GM18907 (cell line): ENCODE data around the gene FAM184B.
"Not testable (repeated sequence)": the region's sequence is repeated elsewhere in the genome, so short reads cannot be mapped to it uniquely, and the experiment has no call there.

Experiments used
- ATAC-seq: cut with Tn5 transposase; IDR thresholded peaks from one replicate; pipeline ENCODE4 v1.9.1; 2021; ENCODE audit warnings: mild to moderate bottlenecking, moderate library complexity; ENCODE audit not compliant: unreplicated experiment

FAM184B gene

DNA sequence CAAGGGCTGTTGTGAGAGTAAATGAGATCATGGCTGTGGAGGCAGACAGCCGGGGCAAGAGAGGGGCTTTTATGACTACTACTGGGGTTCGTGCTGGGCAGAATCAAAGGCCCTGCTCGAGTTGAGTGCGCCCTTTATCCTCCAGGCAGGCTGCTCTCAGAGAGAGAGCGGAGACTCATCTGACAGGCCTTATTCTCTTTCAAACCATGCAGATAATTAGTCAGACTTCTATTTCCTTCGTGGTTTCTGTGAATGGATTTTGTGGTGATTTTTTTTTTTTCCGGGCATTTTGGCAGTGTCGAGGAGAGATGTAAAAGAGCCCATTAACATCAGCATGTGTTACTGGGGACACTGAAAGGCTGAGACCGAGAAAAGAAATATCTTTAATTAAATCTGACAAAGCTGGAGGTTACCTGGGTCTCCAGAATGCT, 93.4 kb downstream of the FAM184B start:
- no peak for ATAC-seq

DNA sequence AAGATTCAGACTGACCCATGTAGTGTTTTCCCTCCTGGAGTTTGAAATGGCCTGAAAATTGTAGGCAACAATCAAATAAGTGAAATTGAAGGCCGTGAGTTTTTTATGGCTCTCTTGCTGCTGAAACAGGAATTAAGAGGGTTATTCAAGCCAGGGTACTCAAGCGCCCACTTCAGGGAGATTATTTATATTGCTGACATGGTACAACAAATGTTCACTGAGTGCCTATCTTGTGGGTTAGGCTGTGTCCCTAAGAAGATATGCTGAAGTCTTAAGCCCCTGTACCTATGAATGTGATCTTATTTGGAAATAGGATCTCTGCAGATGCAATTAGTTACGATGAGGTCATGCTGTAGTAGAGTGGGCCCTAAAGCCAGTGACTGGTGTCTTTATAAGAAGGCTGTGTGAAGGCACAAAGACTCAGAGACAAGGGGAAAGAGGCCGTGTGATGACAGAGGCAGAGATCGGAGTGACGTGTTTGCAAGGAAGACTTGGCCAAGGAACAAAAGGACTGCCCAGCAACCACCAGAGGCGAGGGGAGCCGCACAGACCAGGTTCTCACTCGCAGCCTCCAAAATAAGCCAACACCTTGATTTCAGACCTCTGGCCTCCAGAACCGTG, 94.1 kb downstream of the FAM184B start:
- no peak for ATAC-seq

DNA sequence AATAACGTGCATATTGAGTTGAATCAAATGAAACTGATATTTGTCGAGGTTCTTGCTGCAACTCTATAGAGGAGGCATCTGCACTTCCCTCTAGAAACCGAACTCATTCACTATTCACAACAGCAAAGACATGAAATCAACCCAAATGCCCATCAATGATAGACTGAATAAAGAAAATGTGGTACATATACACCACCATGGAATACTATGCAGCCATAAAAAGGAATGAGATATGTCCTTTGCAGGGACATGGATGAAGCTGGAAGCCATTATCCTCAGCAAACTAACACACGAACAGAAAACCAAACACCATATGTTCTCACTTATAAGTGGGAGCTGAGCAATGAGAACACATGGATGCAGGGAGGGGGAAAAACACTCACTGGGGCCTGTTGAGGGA, 96.8 kb downstream of the FAM184B start:
- ATAC-seq, result not testable (repeated sequence)

DNA sequence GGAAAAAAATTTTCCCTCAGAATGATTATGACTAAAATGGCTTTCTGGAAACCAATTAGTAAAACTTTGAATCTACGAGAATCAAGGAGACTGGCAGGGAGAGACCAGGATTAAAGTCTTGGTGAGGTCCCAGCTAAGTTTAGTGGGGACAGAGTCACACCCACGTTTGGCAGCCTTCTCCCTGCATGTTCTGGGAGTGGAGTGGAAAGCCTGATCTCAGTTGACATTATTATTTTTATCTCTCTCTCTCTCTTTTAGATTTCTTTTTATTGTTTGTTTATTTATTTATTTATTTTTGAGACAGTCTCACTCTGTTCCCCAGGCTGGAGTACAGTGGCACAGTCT, 99.2 kb downstream of the FAM184B start:
- no peak for ATAC-seq

DNA sequence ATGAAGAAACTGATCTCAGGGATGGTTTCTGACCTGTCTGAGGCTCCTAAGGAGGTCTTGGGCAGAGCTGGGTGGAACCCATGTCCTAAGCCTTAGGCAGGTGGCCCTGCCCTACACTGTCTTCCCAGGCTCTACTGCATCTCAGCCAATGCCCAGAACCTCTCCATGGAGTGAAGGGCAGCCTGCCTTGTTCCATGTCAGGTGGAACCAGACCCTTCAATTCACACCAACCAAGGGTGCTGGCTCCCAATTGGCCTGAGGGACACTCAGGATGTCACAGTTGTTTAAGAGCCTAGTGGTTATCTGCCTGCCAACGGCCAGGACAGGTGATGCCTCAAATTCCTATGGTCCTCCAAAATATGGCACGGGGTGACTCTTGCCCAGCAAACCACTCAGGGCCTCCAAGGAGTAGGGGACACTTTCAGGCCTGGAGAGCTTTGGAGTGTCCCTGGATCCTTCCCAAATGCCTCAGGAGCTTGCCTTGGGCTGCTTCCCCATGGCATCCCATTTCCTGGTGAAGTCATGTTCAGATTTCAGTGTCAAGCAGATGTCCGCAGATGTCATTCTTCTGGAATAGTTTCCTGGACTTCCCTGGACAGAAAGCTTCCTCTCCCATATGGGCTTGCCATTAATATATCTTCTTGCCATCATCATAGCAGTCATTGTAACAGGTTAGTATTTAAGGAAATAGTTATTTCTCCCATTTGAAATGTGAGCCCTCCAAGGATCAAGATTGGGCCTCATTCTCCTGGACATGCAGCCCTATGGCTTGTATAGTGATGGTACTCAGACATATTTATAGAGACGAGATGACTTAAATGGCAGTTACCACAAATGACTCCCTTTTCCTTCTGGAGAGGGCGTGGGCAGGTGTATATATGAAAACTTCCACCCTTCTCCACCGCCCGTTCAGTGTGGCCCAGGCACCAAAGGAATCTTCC, 99.9 kb downstream of the FAM184B start:
- ATAC-seq, result no peak

DNA sequence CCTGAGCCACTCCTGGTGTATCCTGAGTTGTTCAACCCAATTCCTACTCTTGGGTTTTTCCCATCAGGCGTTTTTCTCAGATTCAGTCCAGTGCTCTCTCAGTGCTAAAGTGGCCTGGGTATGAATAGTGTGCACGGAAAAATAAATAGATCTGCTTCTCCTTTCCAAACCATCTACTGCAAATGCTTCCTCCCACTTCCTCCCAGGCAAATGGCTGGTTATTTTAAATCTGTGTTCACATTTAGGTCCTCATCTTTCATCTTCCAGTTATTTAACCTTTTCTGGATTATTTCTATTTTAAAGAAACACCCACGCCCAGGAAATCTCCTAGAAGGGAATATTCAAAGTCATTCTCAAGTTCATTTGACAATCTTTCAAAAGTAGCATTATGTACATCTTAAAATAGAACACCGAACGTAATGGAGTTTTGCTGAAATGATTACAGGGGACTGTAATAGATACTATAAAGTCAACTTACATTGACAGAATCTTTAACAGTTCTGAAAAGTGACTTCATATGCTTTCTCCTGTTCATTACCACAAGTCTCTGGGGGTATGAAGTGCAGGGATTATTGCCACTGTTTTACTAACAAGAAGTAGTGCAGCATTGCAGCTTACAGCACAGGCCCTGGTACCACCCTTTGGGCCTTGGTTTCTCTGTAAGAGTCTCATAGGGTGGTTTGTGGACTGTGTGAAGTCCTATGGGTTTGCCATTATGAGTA, 100.7 kb downstream of the FAM184B start:
- no peak for ATAC-seq

DNA sequence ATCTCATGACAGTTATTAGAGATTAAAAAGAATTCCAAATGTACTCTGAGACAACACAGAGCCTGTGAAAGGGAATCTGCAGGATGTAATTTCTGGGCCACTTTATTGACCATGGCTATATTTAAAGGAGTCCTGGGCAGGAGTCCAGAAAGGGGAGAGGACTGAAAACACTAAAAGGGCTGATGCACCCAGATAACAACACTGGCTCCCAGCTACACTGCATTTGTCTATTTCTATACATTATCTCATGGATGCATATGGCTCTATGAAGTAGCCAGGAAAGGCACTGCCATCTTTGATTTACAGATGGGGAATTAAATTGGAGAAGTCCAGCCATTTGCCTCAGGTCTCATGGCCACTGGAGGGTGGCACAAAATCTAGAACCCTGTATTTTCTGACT, 111.0 kb downstream of the FAM184B start:
- no peak for ATAC-seq

DNA sequence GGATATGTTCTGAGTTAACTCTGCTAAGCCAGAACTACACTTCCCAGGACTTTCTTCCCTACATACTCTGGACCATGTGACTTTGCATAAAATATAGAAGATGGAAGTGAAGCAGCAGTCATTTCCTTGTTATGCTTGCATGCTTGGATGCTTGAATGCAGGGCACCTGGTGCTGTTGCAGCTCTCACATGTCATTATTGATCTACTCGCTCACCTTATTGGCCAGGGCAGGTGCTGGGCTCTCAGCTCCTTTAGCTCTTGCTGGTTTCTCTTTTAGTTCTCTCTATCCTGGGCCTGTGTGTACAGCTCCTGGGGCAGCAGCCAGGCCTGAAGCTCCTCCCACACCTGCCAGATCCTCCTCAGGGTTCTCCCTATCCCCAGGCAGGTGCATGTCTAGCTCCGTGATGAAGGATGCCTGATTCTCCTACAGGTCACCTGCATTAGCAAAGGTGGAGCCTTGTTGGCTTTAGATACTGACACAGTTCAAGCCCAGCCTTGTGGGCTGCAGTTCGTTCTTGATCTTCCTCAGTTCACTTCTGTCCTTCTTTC, 113.7 kb downstream of the FAM184B start:
- no peak for ATAC-seq

DNA sequence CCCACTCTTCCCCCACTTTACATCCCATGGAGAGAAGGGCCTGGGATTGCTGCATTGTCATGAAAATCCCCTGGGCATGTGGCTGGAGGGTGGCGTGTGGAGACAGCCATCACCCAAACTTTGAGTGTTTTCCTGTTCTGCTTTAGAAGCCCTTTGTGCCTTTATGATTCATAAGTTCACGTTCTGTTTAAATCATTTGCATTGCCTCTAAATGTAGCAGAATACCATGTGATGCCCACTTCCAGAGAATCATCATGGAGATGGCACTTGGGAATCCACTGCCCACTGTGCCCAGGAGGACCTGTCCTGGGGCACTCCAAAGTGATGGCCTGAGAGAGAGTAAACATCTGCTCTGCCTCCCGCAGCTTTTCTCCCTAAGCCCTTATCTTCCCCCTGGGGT, 114.2 kb downstream of the FAM184B start:
- ATAC-seq, result no peak

DNA sequence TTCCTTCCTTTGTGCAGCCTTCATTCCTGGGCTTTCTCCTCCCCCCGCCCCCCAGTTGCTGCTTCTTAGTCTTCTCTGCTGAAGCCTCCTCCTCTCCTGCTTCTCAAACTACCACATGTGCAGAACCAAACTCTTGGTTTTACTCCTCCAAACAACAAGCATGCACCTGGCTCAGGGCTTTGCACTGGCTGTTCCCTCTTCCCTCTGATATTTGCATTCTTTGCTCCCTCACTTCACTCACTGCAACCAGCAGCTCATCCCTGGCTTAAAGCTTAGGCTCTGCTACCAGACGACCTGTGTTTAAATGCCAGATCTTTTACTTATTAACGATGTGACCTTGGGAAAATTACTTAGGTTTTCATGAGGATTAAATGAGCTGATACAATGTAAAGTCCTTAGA, 115.6 kb downstream of the FAM184B start:
- ATAC-seq, result no peak

DNA sequence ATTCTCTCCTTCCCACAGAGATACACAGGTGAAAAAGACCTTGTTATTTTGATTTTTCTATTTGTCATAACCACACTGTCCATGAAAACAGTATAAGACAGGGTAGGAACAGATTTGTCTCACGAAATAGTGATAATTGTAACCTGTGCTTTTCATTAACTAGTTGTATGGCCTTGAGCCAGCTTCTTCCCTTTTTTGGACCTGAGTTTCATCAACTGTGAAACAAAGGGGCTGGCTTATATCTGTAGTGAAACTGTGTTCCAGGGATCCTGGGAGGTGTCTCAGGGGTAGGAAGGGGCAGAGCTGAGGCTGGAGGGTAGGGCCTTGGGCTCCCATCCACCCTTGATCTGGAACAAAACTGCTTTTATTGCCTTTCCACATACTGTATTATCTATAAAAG, 116.1 kb downstream of the FAM184B start:
- peak; percentile 41 for ATAC-seq

DNA sequence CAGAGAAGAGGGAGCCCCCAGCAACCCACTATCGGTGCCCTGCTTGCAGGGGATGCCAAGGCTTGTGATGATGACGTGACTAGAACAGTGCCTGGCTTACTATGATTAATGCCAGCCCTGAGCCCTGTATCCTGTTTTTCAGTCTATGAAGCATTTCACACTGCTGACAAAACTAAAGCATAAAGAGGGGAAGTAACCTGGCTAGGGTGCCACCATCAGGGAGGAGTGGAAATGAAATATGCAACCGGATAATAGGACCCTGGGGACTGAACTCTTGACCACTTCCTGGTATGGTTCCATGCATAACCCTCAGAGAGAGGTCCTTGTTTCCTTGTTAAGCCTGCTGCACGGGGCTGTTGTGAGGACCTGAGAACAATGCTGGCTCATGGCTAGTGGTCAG, 116.7 kb downstream of the FAM184B start:
- peak; percentile 98 for ATAC-seq

DNA sequence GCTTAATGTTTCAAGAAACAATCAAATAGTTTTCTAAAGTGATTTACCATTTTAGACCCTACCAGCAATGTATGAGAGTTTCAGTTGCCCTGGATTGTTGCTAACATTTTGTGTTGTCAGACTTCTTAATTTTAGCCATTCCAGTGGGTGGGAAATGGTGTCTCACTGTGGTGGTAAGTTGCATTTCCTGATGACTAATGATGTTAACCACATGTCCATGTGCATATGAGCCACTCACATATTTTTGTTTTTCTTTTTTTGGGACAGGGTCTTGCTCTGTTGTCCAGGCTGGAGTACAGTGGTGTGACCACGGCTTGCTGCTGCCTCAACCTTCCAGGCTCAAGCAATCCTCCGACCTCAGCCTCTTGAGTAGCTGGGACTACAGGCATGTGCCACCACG, 118.7 kb downstream of the FAM184B start:
- ATAC-seq, result no peak

DNA sequence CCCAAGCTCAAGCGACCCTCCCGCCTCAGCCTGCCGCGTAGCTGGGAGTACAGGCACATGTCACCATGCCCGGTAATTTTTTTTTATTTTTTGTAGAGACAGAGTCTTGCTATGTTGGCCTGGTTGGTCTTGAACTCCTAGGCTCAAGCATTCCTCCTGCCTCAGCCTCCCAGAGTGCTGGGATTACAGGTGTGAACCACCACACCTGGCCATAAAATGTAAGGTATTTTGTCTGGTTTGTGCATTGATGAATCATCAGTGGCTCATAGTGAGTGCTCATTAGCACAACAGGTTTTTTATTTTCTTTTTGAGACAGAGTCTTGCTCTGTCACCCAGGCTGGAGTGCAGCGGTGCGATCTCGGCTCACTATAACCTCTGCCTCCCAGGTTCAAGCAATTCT, 122.2 kb downstream of the FAM184B start:
- not testable (repeated sequence) for ATAC-seq

DNA sequence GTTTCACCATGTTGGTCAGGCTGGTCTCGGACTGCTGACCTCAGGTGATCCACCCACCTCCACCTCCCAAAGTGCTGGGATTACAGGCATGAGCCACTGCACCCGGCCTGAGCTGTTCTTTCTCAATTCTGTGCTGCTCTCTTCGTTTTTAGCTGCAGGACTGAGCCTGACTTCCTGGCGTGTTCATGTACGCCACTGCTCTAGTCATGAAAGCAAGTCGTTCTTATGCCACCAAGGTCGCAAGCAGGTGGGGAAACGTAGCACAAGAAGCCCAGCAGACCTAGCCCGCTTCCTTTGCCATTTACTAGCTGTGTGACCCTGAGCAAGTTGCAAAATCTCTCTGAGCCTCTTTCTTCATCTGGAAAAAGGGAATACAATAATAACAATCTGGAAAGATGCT, 123.6 kb downstream of the FAM184B start:
- no peak for ATAC-seq

DNA sequence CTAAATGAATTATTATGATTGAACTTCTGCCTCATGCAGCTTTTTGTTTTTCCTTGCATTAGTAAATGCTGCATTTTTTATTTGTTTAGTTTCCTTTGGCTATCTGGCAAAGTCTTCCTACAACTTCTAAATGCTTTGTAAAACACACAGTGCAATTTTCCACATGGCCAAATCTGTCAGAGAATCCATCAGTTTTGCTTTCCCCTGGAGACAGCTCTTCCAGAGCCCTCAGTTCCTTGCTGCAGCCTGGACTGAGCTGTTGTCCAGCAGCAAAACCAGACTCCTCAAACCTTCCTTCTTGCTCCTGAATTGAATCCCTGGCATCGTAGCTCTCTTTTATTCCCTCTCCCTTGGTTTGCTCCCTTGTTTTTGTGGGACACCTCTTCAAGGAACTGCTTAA, 124.3 kb downstream of the FAM184B start:
- ATAC-seq, result no peak

DNA sequence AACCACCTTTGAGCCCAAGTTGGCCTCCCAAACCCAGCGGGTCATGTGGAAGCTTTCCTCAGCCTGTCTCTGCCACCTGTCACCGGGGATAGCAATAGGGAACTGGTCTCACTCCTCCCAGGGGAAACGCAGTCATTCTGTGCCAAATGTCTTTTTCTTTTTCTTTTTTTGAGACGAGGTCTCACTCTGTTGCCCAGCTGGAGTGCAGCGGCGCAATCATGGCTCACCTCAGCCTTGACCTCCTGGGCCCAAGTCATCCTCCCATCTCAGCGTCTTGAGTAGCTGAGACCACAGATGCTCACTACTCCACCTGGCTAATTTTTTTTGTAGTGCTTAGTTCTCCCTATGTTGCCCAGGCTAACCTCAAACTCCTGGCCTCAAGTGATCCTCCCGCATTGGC, 126.7 kb downstream of the FAM184B start:
- ATAC-seq, result no peak

DNA sequence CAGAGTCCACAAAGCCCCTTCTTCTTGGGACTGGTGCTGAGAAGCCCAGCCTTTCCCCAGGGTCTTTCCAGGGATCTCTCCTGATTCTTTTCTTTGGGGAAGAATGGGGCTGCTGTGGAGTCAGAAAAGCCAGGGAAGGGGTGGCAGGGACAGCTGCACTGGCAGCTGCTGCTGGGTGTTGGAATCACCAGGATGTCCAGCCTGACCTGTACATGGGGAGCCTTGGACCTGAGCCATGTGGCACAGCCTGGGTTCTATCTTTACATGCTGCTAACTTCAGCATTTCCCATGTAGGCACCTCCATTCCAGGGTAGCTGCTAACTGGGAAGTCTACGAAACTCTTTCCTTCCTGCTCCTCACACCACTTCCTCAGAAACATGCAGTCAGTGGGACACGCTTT, 131.0 kb downstream of the FAM184B start:
- ATAC-seq, result no peak

DNA sequence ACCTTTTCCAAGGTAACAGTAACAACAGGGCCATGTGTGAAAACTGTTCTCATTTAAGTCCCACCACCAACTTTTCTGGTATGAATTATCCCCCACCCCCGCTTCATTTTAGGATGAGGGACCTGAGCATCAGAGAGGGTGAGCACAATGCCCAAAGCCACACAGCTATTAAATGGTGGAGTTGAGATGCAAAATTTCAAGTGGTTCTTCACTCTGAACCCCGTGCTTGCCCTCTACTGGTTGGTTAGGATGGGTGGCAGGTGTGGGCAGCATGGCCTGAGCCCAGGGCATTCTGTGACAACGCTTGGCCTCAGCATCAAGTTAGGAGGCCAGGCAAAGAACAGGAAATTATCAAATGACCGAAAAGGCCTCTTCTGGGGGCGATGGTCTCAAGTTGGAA, 133.5 kb downstream of the FAM184B start:
- ATAC-seq, result no peak

DNA sequence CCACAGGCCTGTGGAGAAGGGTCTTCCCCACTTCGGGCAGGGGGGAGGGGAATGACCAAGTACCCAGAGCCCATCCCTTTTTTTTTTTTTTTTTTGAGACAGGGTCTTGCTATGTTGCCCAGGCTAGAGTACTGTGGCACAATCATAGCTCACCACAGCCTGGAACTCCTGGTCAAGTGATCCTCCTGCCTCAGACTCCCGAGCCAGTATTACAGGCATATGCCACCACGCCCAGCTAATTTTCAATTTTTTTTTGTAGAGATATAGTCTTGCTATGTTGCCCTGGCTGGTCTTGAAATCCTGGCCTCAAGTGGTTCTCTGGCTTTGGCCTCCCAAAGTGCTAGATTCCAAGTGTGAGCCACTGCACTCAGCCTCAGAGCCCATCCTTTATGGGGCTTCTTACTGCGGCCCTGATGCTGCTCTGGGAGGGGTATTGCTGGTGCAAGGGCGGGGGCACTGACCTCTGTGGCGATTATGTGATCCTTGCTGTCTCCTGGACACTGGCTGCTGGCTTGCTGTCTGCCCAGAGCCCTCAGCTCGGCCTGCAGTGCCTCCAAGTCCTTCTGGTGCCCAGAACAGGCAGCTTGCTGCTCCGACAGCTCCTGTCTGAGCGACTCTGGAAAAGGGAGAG, 134.1 kb downstream of the FAM184B start:
- ATAC-seq, result no peak

DNA sequence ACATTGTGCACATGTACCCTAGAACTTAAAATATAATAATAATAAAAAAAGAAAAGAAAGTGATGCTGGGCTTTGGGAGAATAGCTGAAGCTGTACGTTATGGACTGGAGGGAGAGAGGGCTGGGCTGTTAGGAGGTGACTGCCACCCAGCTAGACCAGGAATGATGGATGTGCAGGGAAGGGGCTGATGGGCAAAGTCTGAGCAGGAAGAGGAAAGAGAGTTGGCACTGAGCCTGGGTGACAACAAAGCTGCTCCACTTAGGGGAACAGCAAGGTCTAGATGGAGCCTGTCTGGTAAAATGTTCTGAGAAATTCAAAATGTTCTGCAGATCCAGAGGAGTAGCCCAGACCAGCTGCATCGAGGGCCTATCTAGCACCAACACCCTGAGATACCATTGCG, 134.7 kb downstream of the FAM184B start:
- ATAC-seq, result no peak
